Right cardiac atrium (tissue), 5 donors: ENCODE results near the gene RNPS1. TPM values are rescaled to one million over a fixed set of nuclear protein-coding genes. Genes with fewer than 3 reads are reported as not detected.

Source experiments
- ATAC-seq, 2 donors: fragments of 200-7000 bp; cut with Tn5 transposase; one replicate each; pipeline versions ENCODE4 v1.8.0 to v1.9.1; 2020; ENCODE audit warnings: moderate library complexity in 2 of 2, mild to moderate bottlenecking in 1 of 2
- DNase-seq, 3 donors: peaks; one replicate each; pipeline ENCODE4 v3.0.0-alpha.2; 2020
- H3K27ac ChIP-seq: one replicate; pipeline ENCODE4 v1.5.1; 2013; ENCODE audit warnings: mild to moderate bottlenecking, low read length, control low read depth, moderate library complexity
- H3K27me3 ChIP-seq: one replicate; pipeline ENCODE4 v1.6.1; 2013; ENCODE audit not compliant: control insufficient read depth, insufficient read depth
- H3K4me1 ChIP-seq: one replicate; pipeline ENCODE4 v1.6.1; 2013; ENCODE audit warnings: low read length; ENCODE audit not compliant: control insufficient read depth, insufficient read depth
- H3K4me3 ChIP-seq: one replicate; pipeline ENCODE4 v1.5.1; 2013; ENCODE audit warnings: low read length, control low read depth
- H3K9me3 ChIP-seq: one replicate; pipeline ENCODE4 v1.6.1; 2013; ENCODE audit warnings: low read length; ENCODE audit not compliant: control insufficient read depth
- WGBS: extraction: QIAGEN DNeasy Blood & Tissue Kit; methylation state at CpG from one replicate; pipeline ENCODE4 v1.1.7; 2013; 5-methylcytosine and 5-hydroxymethylcytosine counted together
- intact Hi-C, 4 donors: fragments of 100-400 bp; cut with DNase I; formaldehyde crosslinking; loops; one replicate each; pipeline versions ENCODE4 v1.11.0 to v1.14.0; 2022 to 2023
- polyA plus RNA-seq: library from polyadenylated mRNA; stranded (reverse); fragments of 200-250 nt; gene quantifications from one replicate; pipeline ENCODE4 v1.2.3, GENCODE V29; 2013
- total RNA-seq, 4 donors: library from RNA; stranded (reverse); fragmentation: NEBNext Ultra II Directional; extraction: Animal tissue kit (Norgen Biotek cat#: 25700); gene quantifications; one replicate each; pipeline ENCODE4 v1.2.1, GENCODE V29; 2021
- donor health status: healthy with polysubstance abuse.
- donor health status: DM: no; HTN: yes; CAD: no.
- donor health status: DM: no; HTN: no; CAD: no.
- donor health status: DM: no; HTN: yes; CAD: no; lungs with severe emphysema.
- donor health status: DM: yes; HTN: yes; CAD: no.

Gene RNPS1
- total and polyA plus RNA-seq, 5 donors: 103 to 114 (median 106) TPM

DNA sequence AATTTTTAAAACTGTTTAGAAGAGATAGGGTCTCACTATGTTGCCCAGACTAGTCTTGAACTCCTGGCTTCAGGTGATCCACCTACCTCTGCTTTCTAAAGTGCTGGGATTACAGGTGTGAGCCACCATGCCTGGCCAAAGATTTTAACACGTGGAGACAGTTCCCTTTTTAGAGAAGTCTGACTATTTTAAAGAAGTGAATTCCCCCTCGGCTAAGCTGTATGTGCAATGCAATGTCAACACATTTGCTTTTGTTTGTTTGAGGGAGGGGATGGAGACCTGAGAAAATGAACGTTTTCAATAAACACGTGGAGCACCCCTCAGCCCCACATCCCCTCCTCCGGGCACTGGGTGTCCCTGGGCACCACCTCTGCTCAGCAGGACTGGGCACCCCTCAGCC, 14.3 kb upstream of the RNPS1 start:
- Histone ChIP-seq H3K4me3 (no peak overlapping the region), H3K27me3 (no peaks in the 10 kb centered on the region), H3K9me3 (no peaks in the 10 kb centered on the region), H3K4me1 (no peaks in the 10 kb centered on the region), H3K27ac (no peak overlapping the region)
- 78% methylated on average over 5 of the region's 5 CpGs for WGBS
- ATAC-seq (no peak), DNase-seq (no peak)
- intact Hi-C loops: no loop called here

GRCh38 chr16:2280981-2281542, 13.1 kb upstream of the RNPS1 start:
- peak in 1 of 3 donors; percentile 22 for DNase-seq
- Histone ChIP-seq H3K4me1 (no peaks in the 10 kb centered on the region), H3K27ac (no peak overlapping the region), H3K4me3 (no peak overlapping the region), H3K27me3 (no peaks in the 10 kb centered on the region), H3K9me3 (no peaks in the 10 kb centered on the region)
- 77% methylated on average over 24 of the region's 24 CpGs for WGBS
- intact Hi-C loops: no loop called here
- no peak for ATAC-seq

DNA sequence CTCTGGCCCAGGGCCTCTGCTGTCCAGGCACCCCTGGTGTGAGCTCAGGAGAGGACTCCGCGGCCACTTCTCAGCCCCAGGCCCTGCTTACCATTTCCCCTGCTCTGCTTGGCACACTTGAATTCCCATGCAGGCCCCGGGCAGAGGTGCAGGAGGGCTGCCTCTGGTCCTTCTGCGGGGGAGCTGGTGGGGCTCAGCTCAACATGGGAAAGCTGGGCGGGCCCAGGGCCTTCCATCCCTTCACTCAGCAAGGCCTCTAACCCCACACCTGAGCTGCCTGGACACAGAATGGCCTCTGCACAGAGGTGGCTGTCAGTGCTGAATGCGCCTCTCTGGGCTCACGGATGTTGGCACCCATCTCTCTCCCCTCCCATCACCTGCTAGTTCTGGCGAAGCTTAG, 12.5 kb upstream of the RNPS1 start:
- WGBS: 95% methylated on average over 8 of the region's 8 CpGs
- H3K4me3 ChIP-seq: no peak overlapping the region
- H3K9me3 ChIP-seq: no peaks in the 10 kb centered on the region
- DNase-seq (peak in 1 of 3 donors; percentile 18), ATAC-seq (no peak)
- intact Hi-C loops: no loop called here
- no peak overlapping the region for H3K27ac ChIP-seq
- H3K27me3 ChIP-seq: no peaks in the 10 kb centered on the region
- H3K4me1 ChIP-seq: no peaks in the 10 kb centered on the region

DNA sequence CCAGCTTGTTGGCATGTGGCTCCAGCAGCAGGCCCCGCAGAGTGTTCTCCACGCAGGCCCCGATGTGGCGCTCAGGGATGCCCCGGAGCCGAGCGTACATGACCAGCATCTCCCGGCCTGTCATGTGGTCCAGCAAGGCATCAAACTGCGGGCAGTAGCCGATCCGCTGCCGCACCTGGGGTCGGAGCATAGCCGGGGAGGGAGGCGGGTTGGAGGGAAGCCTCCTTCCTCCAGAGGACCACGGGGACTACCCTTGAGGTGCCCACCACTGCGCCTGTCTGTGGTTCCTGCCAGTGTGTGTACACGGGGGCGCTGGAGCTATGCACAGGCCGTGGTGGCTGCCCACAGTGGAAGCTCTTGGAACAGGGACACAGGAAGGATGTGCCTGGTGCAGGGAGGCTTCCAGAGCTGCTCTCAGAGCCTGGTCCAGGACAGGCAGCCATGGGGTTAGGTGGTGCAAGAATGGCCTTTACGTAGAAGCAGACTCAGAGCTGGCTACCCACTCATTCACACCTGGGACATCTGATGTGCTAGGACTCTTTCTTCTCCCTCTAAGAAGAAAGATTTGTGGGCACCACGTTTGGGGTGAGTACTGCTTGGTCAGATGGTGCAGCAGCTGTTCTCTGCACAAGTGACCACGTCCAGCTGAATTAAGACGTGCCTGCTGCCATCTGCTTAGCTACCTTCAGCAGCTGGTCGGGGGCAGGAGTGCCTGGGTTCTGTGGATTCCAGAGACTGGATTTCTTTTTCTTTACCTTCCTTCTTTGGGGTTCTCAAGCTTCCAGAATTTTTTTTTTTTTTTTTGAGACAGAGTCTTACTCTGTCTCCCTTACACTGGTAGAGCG, 11.3 kb upstream of the RNPS1 start:
- WGBS: 86% methylated on average over 26 of the region's 26 CpGs
- ATAC-seq (no peak), DNase-seq (peak in 2 of 3 donors; percentile 2 to 43)
- Histone ChIP-seq H3K4me1 (no peaks in the 10 kb centered on the region), H3K4me3 (no peak overlapping the region), H3K27me3 (no peaks in the 10 kb centered on the region), H3K27ac (no peak overlapping the region), H3K9me3 (no peaks in the 10 kb centered on the region)
- intact Hi-C loops: no loop called here

DNA sequence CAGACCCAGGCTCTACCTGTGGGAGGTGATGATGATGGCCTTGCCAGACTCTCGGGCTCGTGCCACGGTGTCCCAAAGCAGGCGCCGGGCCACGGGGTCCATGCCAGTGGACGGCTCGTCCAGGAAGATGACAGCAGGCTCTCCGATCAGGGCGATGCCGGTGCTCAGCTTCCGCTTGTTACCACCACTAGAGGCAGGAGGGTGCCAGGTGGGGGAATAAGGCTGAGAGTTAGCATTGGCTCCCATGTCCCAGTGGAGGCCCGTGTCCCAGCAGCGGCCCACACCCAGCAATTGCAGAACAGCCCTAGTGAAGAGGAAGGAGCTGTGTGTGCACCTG, 10.3 kb upstream of the RNPS1 start:
- DNase-seq (peak in 1 of 3 donors; percentile 32), ATAC-seq (no peak)
- Histone ChIP-seq H3K27me3 (no peaks in the 10 kb centered on the region), H3K27ac (no peak overlapping the region), H3K9me3 (no peaks in the 10 kb centered on the region), H3K4me3 (no peak overlapping the region), H3K4me1 (no peaks in the 10 kb centered on the region)
- WGBS: 81% methylated on average over 14 of the region's 14 CpGs
- intact Hi-C loops: no loop called here

GRCh38 chr16:2277466-2278271, 9.7 kb upstream of the RNPS1 start:
- no peak overlapping the region for H3K27ac ChIP-seq
- DNase-seq (peak in 2 of 3 donors; percentile 9 to 47), ATAC-seq (no peak)
- WGBS: 90% methylated on average over 25 of the region's 25 CpGs
- no peaks in the 10 kb centered on the region for H3K4me1 ChIP-seq
- H3K9me3 ChIP-seq: no peaks in the 10 kb centered on the region
- no peaks in the 10 kb centered on the region for H3K27me3 ChIP-seq
- H3K4me3 ChIP-seq: no peak overlapping the region
- intact Hi-C loops: no loop called here

DNA sequence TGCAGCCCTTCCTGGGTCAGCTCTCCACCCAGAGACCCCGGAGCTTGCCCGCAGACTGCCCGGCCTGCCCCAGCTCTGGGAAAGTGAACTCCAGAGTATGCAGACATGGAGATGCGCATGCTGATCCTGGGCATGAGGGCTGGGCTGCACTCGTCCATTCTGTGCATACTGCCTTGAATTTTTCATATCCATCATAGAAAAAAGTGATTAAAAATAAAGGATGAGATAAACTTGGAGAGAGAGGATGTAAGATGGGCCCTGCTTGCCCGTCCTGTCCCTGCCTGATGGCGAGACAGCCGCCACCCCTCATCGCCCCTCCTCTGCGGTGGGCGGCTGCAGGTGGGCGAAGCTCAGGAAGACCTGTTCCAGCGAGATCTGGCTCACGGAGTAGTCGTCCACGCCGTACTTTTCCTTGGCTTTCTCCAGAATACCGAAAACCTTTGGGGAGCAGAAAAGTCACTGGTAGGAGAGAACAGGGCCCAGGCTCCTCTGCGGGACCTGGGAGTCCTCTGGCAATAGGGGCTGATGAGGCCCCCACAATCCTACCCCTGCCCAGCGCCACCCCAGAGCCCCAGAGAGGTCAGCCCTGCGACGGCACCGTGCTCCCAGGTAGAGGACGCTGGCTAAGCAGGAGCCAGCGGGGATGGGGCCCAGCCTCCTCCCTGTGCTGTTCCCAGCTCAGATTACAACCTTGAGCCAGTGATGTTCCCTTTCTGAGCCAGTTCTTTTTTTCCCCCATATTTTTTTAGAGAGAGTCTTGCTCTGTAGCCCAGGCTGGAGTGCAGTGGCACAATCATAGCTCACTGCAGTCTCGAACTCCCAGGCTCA, 8.7 kb upstream of the RNPS1 start:
- intact Hi-C loops: no loop called here
- H3K27me3 ChIP-seq: no peaks in the 10 kb centered on the region
- H3K9me3 ChIP-seq: no peaks in the 10 kb centered on the region
- H3K4me1 ChIP-seq: no peaks in the 10 kb centered on the region
- WGBS: 78% methylated on average over 26 of the region's 26 CpGs
- peak in 2 of 3 donors; percentile 9 to 26 for DNase-seq
- no peak overlapping the region for H3K27ac ChIP-seq
- H3K4me3 ChIP-seq: no peak overlapping the region
- ATAC-seq: no peak

DNA sequence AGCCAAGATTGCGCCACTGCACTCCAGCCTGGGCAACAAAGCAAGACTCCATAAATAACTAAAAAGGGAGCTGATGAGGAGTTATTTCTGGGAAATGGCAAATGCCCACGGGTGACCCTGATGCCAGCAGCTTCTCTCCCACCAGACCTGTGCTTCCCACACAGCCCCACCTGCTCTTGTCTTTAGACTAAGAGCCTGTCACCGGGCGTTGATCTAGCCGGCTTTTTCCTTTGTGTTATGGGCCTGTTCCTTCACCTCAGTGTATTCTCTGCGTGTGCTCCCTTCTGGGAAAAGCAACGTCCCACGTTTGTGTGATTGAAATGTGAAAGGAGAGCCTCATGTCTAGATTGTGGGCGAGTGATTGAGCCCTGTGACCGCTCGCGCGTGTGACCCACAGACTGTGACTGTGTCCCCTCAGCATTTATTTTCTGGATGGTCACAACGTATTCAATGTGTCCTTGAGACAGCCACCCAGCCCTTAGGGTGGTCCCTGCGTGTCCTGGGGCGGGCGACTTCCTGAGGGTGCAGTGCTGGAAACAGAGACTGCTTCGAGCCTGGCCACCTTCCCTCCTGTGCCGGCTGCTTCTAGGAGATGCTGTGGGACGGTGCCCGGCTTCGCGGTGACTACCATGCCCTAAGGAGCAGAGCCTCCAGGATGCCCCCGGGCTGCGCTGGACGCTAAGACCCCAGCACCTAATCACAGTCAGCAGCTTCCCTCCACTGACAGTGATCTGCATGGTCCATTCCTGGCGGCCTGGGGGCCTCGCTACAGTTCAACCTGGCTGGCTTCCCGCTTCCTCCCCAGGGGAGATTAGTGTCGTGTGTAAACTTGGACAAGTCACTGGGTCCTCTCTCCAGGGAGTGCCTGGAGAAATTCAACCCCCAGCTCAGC, 7.8 kb upstream of the RNPS1 start:
- H3K27me3 ChIP-seq: no peaks in the 10 kb centered on the region
- ATAC-seq (no peak), DNase-seq (peak in 2 of 3 donors; percentile 51 to 70)
- WGBS: 74% methylated on average over 30 of the region's 30 CpGs
- intact Hi-C loops: no loop called here
- no peak overlapping the region for H3K4me3 ChIP-seq
- H3K4me1 ChIP-seq: no peaks in the 10 kb centered on the region
- no peaks in the 10 kb centered on the region for H3K9me3 ChIP-seq
- H3K27ac ChIP-seq: no peak overlapping the region

DNA sequence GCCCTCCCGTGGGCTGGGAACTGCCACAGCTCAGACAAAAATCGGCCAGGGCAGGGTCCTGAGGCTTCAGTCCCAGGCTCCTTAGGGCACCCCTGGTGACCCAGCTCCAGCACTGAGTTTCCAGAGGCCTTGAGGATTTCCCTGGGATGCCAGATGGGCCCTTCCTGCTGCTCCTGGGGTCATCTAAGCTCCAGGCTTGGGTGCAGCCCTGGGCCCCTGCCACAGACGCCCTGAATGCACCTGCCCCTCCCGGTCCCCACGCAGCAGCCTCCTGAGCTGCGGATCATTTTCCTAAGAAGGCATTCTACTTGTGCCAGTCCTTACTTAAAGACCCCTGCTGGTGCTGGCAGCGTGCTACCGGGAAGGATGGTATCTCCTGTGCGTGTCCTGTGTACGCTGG, 6.0 kb upstream of the RNPS1 start:
- WGBS: 85% methylated on average over 10 of the region's 10 CpGs
- Histone ChIP-seq H3K9me3 (no peaks in the 10 kb centered on the region), H3K27me3 (no peaks in the 10 kb centered on the region), H3K27ac (no peak overlapping the region), H3K4me1 (peaks cover 6% of the 10 kb centered on the region), H3K4me3 (no peak overlapping the region)
- intact Hi-C loops: no loop called here
- peak in 2 of 3 donors; percentile 22 to 44 for DNase-seq
- ATAC-seq: no peak

DNA sequence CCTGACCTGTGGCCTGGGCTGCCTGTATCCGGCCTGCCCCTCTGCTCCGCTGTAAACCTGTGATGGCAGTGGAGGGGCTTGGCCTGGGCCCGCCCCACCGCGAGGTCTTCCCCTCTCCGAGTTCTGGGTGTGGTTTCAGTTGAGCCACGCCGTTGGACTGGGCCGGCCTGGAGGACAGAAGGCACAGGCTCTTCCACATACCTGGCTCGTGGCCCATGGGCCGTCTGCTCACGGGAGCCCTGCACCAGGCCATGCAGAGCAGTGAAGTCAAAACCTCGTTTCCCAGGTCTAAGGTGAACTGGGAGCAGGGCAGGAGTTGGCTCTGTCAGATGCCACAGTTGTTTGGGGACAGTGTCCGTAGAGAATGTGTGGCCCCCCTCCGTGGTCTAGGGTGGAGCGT, 5.6 kb upstream of the RNPS1 start:
- no peak for ATAC-seq
- peaks cover 6% of the 10 kb centered on the region for H3K4me1 ChIP-seq
- intact Hi-C loops: no loop called here
- H3K4me3 ChIP-seq: no peak overlapping the region
- DNase-seq: peak in 2 of 3 donors; percentile 44 to 46
- no peak overlapping the region for H3K27ac ChIP-seq
- H3K27me3 ChIP-seq: no peaks in the 10 kb centered on the region
- 86% methylated on average over 16 of the region's 16 CpGs for WGBS
- H3K9me3 ChIP-seq: no peaks in the 10 kb centered on the region
